Adrenal gland (tissue), 5 donors: ENCODE measurements around the gene PSMB2.

Experiments
- POLR2A ChIP-seq, 2 donors: fragments of 450-650 bp; IDR thresholded peaks; one replicate each; pipeline ENCODE4 v1.6.1; 2017; ENCODE audit warnings: antibody characterized with exemption in 2 of 2, mild to moderate bottlenecking in 2 of 2, moderate library complexity in 1 of 2
- TF ChIP-seq, protein P1 (sequence below), 6 experiments: fragments of 450-650 bp in 4 of 6; fragments of 200-600 bp in 2 of 6; sonication (generic) in 1 of 6; IDR thresholded peaks; 1 replicate in 5 of 6; 2 replicates in 1 of 6; pipeline versions ENCODE4 v1.5.1 to v1.8.0; 2016 to 2021; ENCODE audit warnings: antibody characterized with exemption in 6 of 6, mild to moderate bottlenecking in 2 of 6, moderate library complexity in 1 of 6
- donor health status: DM: no; HTN: no; CAD: no.

- TF ChIP-seq POLR2A (IDR thresholded peaks at IDR 0.05): no peak
- TF ChIP-seq, protein P1, sequence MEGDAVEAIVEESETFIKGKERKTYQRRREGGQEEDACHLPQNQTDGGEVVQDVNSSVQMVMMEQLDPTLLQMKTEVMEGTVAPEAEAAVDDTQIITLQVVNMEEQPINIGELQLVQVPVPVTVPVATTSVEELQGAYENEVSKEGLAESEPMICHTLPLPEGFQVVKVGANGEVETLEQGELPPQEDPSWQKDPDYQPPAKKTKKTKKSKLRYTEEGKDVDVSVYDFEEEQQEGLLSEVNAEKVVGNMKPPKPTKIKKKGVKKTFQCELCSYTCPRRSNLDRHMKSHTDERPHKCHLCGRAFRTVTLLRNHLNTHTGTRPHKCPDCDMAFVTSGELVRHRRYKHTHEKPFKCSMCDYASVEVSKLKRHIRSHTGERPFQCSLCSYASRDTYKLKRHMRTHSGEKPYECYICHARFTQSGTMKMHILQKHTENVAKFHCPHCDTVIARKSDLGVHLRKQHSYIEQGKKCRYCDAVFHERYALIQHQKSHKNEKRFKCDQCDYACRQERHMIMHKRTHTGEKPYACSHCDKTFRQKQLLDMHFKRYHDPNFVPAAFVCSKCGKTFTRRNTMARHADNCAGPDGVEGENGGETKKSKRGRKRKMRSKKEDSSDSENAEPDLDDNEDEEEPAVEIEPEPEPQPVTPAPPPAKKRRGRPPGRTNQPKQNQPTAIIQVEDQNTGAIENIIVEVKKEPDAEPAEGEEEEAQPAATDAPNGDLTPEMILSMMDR (IDR thresholded peaks at IDR 0.05): no peak
These were observed 34.4 kb upstream of the PSMB2 start for GRCh38 chr1:35675773-35676172.
